Right ventricle myocardium superior (tissue), 1 donor: ENCODE results near the gene ARHGAP28. TPM values are rescaled to one million over a fixed set of nuclear protein-coding genes. Genes with fewer than 3 reads are reported as not detected.
"Not testable (repeated sequence)": the region's sequence is repeated elsewhere in the genome, so short reads cannot be mapped to it uniquely, and the experiment has no call there.

Experiments used
- ATAC-seq: fragments of 200-7000 bp; cut with Tn5 transposase; one replicate; pipeline ENCODE4 v1.9.1; 2020; ENCODE audit warnings: mild to moderate bottlenecking; ENCODE audit not compliant: poor library complexity
- DNase-seq: peaks from one replicate; pipeline ENCODE4 v3.0.0-alpha.2; 2020
- intact Hi-C: fragments of 100-400 bp; cut with DNase I; formaldehyde crosslinking; loops from one replicate; pipeline ENCODE4 v1.11.2; 2022
- total RNA-seq: library from RNA; stranded (reverse); fragmentation: NEBNext Ultra II Directional; extraction: Animal tissue kit (Norgen Biotek cat#: 25700); gene quantifications from one replicate; pipeline ENCODE4 v1.2.1, GENCODE V29; 2021
- donor health status: DM: no; HTN: yes; CAD: no; lungs with severe emphysema.

The ARHGAP28 gene
- total RNA-seq, 1 donor from 2014 or later = 1.1 TPM

GRCh38 chr18:6881034-6881820, 151.7 kb downstream of the ARHGAP28 start:
- DNase-seq (no peak), ATAC-seq (peak; percentile 85)
- intact Hi-C loops = no loop called here

GRCh38 chr18:6882401-6882800, 152.9 kb downstream of the ARHGAP28 start:
- ATAC-seq (no peak), DNase-seq (no peak)
- intact Hi-C loops = no loop called here

- intact Hi-C loops = loop anchor here (5.0 kb wide), 2 partner anchors 343 to 1018 kb away; no protein-coding TSS in a partner anchor
- ATAC-seq (no peak), DNase-seq (no peak)
Observed at GRCh38 chr18:6885006-6885481, 155.5 kb downstream of the ARHGAP28 start.

GRCh38 chr18:6885992-6886796, 156.7 kb downstream of the ARHGAP28 start:
- DNase-seq = no peak
- intact Hi-C loops = loop anchor here (5.0 kb wide), 2 partner anchors 344 to 1019 kb away; no protein-coding TSS in a partner anchor

GRCh38 chr18:6886797-6887330, 157.3 kb downstream of the ARHGAP28 start:
- no peak for DNase-seq
- ATAC-seq = no peak
- intact Hi-C loops = loop anchor here (5.0 kb wide), 2 partner anchors 345 to 1020 kb away; no protein-coding TSS in a partner anchor

More at GRCh38 chr18:6885992-6886796, 156.7 kb downstream of the ARHGAP28 start:
- peak; percentile 83 for ATAC-seq

DNA sequence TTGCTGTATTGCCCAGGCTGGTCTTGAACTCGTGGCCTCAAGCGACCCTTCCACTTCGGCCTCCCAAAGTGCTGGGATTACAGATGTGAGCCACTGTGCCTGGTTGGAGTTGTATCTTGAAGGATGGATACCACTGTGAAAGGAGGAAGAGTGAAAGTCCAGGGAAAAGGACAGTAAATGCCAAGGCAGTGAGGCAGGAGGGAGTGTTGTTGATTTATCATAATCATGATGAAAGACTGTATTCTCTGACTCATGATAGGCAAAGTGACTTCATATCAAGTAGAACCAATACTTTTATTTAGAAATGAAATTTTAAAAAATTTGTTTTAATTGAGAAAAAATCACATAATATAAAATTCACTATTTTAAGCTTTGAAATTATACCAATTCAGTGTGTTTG, 162.3 kb downstream of the ARHGAP28 start:
- intact Hi-C loops = no loop called here
- ATAC-seq = no peak

GRCh38 chr18:6901286-6901926, 171.9 kb downstream of the ARHGAP28 start:
- no peak for ATAC-seq

More for the DNA sequence above, 162.3 kb downstream of the ARHGAP28 start:
- DNase-seq = no peak

DNA sequence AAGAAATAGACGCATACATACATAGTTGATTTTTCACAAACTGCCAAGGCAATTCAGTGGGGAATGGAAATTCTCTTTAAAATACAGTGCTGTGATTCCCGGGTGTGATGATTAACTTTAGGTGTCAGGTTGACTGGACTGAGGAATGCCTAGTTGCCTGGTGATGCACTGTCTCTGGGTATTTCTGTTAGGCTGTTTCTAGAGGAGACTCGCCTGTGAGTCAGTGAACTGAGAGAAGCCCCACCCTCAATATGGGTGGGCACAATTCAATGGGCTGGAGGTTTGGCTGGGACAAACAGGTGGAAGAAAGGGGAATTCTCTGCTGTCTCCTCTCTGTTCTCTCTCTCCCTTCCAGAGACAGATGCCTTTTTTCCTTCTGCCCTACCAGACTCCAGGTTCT, 187.6 kb downstream of the ARHGAP28 start:
- DNase-seq (no peak), ATAC-seq (no peak)
- intact Hi-C loops = no loop called here

More at GRCh38 chr18:6901286-6901926, 171.9 kb downstream of the ARHGAP28 start:
- no peak for DNase-seq
- intact Hi-C loops = no loop called here

DNA sequence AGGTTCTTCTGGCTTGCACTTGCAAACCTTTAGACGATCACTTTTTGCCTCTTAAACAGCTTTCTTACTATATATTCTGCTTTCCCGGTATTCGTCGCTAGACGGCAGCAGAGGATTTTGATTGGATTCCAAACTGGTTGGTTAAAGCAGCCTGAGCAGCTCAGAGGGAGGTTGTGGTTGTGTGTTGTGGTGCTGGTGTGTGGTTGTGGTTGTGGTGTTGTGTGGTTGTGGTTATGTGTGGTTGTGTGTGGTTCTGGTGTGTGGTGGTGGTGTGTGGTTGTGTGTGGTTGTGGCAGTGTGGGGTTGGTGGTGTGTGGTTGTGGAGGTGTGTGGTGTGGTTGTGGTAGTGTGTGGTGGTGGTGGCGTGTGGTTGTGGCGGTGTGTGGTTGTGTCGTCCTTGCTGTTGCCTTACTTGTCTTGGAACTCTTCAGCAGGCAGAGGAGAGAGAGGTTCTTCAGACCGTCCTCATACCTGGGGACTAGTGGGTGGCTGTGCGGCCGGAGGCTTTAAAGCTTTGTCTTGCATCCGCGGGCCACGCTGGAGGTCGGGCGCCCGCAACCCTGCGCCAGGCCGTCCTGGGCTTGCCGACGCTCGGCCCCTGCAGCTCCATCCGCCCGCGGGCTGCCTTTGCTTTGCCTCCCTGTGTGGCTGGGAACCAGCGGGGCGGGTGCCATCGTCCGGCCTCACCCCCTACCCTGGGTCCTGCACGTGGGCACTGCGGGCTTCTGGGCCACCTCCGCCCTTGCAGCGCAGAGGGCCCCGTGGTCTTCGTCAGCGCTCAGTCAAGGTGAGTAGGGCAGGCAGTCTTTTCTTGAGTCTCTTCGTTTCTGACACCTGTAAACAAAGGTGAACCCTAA, 190.8 kb downstream of the ARHGAP28 start:
- intact Hi-C loops = loop anchor here (5.0 kb wide), 1 partner anchor 257 kb away; no protein-coding TSS in a partner anchor
- ATAC-seq = peak; percentile 34

DNA sequence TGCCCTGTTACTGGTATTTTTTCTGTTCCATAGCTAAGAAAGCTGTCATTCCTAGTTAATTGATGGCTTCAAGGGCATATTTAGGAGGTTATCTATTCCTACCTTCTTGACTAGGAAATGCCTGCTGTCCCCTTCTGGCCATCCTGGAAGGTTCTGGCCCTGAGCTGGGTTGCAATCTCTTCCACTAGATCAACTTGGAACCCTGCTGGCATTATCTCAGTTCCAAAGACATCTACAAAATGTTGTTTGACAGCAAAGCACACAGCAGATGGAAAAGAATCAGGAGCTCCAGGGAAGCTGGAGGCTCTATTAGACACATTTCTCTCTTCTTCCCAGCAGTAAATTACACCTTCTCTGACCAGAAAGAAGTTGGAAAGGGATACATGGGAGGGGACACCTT, 192.1 kb downstream of the ARHGAP28 start:
- no peak for ATAC-seq
- intact Hi-C loops = loop anchor here (5.0 kb wide), 1 partner anchor 256 kb away; no protein-coding TSS in a partner anchor
- no peak for DNase-seq

More for the DNA sequence above, 190.8 kb downstream of the ARHGAP28 start:
- no peak for DNase-seq

- DNase-seq (no peak), ATAC-seq (no peak)
- intact Hi-C loops = loop anchor here (5.0 kb wide), 1 partner anchor 254 kb away; no protein-coding TSS in a partner anchor
Observed at GRCh38 chr18:6923220-6923619, 193.7 kb downstream of the ARHGAP28 start.

DNA sequence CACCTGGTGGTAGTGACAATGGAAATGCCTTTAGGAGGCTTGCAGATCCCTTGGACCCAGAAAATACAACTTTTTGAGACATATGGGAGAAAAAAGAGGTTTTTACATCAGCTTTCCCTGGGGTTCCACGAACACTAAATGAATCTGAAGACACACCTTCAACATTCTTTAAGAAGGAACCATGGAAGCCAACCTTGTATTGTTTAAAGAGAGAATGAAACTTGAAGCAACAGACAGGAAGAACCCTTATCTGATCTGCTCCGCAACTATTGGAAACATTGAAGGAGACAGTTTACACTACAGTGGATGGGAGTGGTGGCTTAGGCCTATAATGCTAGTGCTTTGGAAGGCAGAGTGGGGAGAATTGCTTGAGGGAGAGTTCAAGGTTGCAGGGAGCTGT, 197.6 kb downstream of the ARHGAP28 start:
- DNase-seq (no peak), ATAC-seq (no peak)
- intact Hi-C loops = no loop called here

DNA sequence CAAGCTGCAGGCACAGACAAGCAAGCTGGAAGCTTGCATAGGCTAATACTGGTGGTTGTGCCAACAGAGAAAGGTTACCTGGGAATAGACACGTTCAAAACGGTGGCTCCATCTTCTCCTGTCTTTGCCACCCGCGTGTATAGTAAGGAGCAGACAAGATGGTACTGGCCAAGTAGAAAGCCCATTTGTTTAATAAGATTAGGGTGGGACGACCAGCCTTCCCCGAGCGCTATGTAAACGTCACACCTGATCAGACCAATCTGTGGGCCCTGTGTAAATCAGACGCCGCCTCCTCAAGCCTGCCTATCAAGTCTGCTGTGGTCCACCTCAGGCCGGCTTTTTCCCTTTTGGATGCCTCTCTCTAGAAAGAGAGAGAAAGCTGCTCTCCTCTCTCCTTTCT, 198.8 kb downstream of the ARHGAP28 start:
- ATAC-seq = no peak

GRCh38 chr18:6929370-6930102, 200.0 kb downstream of the ARHGAP28 start:
- ATAC-seq (no peak), DNase-seq (no peak)
- intact Hi-C loops = no loop called here

More for the DNA sequence above, 198.8 kb downstream of the ARHGAP28 start:
- DNase-seq = no peak
- intact Hi-C loops = no loop called here

- intact Hi-C loops = no loop called here
- ATAC-seq (no peak), DNase-seq (no peak)
Observed at GRCh38 chr18:6934859-6935258, 205.3 kb downstream of the ARHGAP28 start.

DNA sequence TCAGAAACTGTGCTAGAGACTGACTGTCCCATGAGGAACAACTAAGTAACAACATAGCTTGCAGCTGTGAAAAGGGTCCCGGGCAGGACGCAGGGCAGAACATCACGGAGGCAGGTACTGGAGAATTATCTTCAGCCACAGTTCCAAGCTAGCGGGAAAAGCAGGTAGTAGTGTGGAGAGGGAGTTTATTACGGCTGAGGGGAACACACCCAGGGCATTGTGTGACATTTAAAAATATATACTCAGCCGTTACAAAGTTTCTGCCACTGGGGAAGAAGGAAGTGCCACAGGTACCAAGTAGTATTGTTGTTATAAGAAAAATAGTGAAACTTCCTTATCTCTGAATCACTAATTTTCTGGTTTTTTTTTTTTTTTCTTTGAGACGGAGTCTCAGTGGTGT, 208.5 kb downstream of the ARHGAP28 start:
- no peak for DNase-seq
- no peak for ATAC-seq
- intact Hi-C loops = no loop called here

- DNase-seq, ATAC-seq, intact Hi-C loops: not testable (repeated sequence)
Observed at GRCh38 chr18:6938403-6938802, 208.9 kb downstream of the ARHGAP28 start.
